Heart left ventricle (tissue), 13 donors: ENCODE data around the gene EPHA5.

Source experiments
- POLR2A ChIP-seq, 2 donors: fragments of 450-650 bp; IDR thresholded peaks; one replicate each; pipeline ENCODE4 v1.6.1; 2017; ENCODE audit warnings: antibody characterized with exemption in 2 of 2, mild to moderate bottlenecking in 2 of 2, moderate library complexity in 2 of 2
- TF ChIP-seq, protein P1 (sequence below), 12 donors: fragments of 200-600 bp; sonication (generic) in 4 of 12; IDR thresholded peaks; one replicate each; pipeline versions ENCODE4 v1.5.0 to v1.8.0; 2018 to 2022; ENCODE audit warnings: antibody characterized with exemption in 12 of 12, mild to moderate bottlenecking in 5 of 12
- donor health status: ischemic (EF 13 %, LVEDD 7.1; RV severe dilation, severe dysfunction).
- donor health status: DM: no; HTN: yes; CAD: no.
- donor health status: DM: no; HTN: no; CAD: no.
- donor health status: ischemic (EF 25% LVEDD 6.9; RV normal size, moderate dysfunction).
- donor health status: ischemic (EF 25% LVEDD 5.7; RV mildly dilated, moderate dysfunction).
- donor health status: ischemic (EF 35%, LVEDD 5.7; RV mildly dilated, moderate dysfunction).
- donor health status: nonischemic (EF 11% LVEDD 7.7; RV severe dilation, severe dysfunction).
- donor health status: DM: yes; HTN: yes; CAD: no.
- donor health status: PGD.
- donor health status: ischemic (EF 29% LVEDD 5.4; RV normal size, mild dysfunction).
- donor health status: nonischemic (EF 23%, LVEDD 6.1; RV moderate dilation, normal function).

DNA sequence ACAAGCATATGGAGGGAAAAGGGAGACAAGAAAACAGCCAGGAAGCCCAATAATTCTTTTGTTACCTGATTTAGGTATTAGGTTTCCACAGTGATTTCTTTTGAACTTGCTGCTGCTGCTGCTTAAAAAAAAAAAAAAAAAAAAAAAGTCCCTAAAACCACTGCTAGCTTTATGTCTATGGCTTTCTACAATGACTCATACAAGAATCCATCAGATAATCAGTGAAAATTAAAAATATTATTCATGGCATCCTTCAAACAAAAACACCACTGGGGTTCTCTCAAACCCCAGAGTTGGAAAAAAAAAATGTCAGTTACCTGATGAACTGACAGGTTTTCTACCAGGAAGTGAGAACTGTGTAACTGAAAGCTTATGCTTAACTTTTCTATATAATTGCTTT lies 14.3 kb downstream of the EPHA5 start:
- TF ChIP-seq, protein P1, sequence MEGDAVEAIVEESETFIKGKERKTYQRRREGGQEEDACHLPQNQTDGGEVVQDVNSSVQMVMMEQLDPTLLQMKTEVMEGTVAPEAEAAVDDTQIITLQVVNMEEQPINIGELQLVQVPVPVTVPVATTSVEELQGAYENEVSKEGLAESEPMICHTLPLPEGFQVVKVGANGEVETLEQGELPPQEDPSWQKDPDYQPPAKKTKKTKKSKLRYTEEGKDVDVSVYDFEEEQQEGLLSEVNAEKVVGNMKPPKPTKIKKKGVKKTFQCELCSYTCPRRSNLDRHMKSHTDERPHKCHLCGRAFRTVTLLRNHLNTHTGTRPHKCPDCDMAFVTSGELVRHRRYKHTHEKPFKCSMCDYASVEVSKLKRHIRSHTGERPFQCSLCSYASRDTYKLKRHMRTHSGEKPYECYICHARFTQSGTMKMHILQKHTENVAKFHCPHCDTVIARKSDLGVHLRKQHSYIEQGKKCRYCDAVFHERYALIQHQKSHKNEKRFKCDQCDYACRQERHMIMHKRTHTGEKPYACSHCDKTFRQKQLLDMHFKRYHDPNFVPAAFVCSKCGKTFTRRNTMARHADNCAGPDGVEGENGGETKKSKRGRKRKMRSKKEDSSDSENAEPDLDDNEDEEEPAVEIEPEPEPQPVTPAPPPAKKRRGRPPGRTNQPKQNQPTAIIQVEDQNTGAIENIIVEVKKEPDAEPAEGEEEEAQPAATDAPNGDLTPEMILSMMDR (IDR thresholded peaks at IDR 0.05): no peak
- no peak for TF ChIP-seq POLR2A (IDR thresholded peaks at IDR 0.05)
